HepG2 (cell line): ENCODE data around the gene APOC3. TPM values are rescaled to one million over a fixed set of nuclear protein-coding genes. Genes with fewer than 3 reads are reported as not detected.

Experiments
- ATAC-seq: fragments of 200-7000 bp; cut with Tn5 transposase; 3 replicates; pipeline ENCODE4 v1.9.1; 2020; ENCODE audit warnings: mild to moderate bottlenecking, moderate library complexity
- BruUV-seq: library from RNA; stranded (reverse); fragments of 400-500 nt; replicated peaks from 2 replicates; lab custom pipeline; 2021; lab: Mats Ljungman, UMichigan
- CTCF ChIA-PET: fragments of 300-600 bp; formaldehyde crosslinking; extraction: SDS; loops from one replicate; lab custom pipeline; 2021; ENCODE audit warnings: low total read pairs, inconsistent platforms, low intra/inter-chr PET ratio; lab: Yijun Ruan, JAX
- POLR2A ChIA-PET: fragments of 350-600 bp; sonication (Branson Sonifier 250); formaldehyde crosslinking; loops from one replicate; lab custom pipeline; 2020; ENCODE audit warnings: antibody characterized with exemption, inconsistent platforms; lab: Yijun Ruan, JAX
- DNase-seq: peaks from one replicate; pipeline ENCODE4 v3.0.0-alpha.2; 2015; ENCODE audit warnings: low spot score
- FAIRE-seq: peaks from 3 replicates; lab custom pipeline; 2011; peaks lifted over from hg19 to GRCh38; lab: Jason Lieb, UNC
- H2AFZ ChIP-seq: one replicate; pipeline ENCODE4 v1.6.1; 2011; ENCODE audit warnings: low read length, inconsistent platforms
- H3K27ac ChIP-seq: fragments of 300-600 bp; 3 replicates; pipeline ENCODE4 v1.8.0; 2011; ENCODE audit warnings: mixed run types, mild to moderate bottlenecking, mixed read lengths, low read length, inconsistent platforms; ENCODE audit not compliant: insufficient read depth; ENCODE audit errors: extremely low read length
- H3K27me3 ChIP-seq, 2 experiments: fragments of 200-600 bp in 1 of 2; 2 replicates in 1 of 2; 3 replicates in 1 of 2; pipeline versions ENCODE4 v1.6.0 to v1.8.0; 2011; ENCODE audit warnings: low read length in 2 of 2, mild to moderate bottlenecking in 2 of 2, moderate library complexity in 2 of 2, inconsistent platforms in 1 of 2; ENCODE audit not compliant: insufficient read depth in 2 of 2, control insufficient read depth in 1 of 2
- H3K36me3 ChIP-seq, 2 experiments: fragments of 200-600 bp in 1 of 2; replicated peaks in 1 of 2; 2 replicates in 1 of 2; 3 replicates in 1 of 2; pipeline versions ENCODE4 v1.5.1 to v1.8.0; 2011; ENCODE audit warnings: low read length in 2 of 2, inconsistent platforms in 1 of 2; ENCODE audit not compliant: insufficient read depth in 2 of 2, control insufficient read depth in 1 of 2
- H3K4me1 ChIP-seq: 2 replicates; pipeline ENCODE4 v1.5.1; 2012; ENCODE audit warnings: low read length, inconsistent platforms; ENCODE audit not compliant: insufficient read depth
- H3K4me2 ChIP-seq: 2 replicates; pipeline ENCODE4 v1.6.0; 2011; ENCODE audit warnings: low read depth, low read length, inconsistent platforms
- H3K4me3 ChIP-seq, 3 experiments: fragments of 200-600 bp in 1 of 3; sonication (generic), shearing (Covaris generic) in 1 of 3; replicated peaks in 1 of 3; 2 replicates each; pipeline ENCODE4 v1.5.1; 2011 to 2016; ENCODE audit warnings: low read length in 3 of 3, inconsistent platforms in 2 of 3, low read depth in 2 of 3, mild to moderate bottlenecking in 2 of 3, control low read depth in 1 of 3, mixed read lengths in 1 of 3; ENCODE audit not compliant: insufficient read depth in 1 of 3
- H3K79me2 ChIP-seq: one replicate; pipeline ENCODE4 v1.6.1; 2011; ENCODE audit warnings: low read length, inconsistent platforms; ENCODE audit not compliant: insufficient read depth
- H3K9ac ChIP-seq: 2 replicates; pipeline ENCODE4 v1.6.0; 2011; ENCODE audit warnings: mild to moderate bottlenecking, low read depth, low read length, inconsistent platforms; ENCODE audit not compliant: insufficient read depth
- H3K9me3 ChIP-seq: 2 replicates; pipeline ENCODE4 v1.5.1; 2012; ENCODE audit warnings: mild to moderate bottlenecking, low read length
- H4K20me1 ChIP-seq: 2 replicates; pipeline ENCODE4 v1.6.0; 2011; ENCODE audit warnings: inconsistent platforms, mild to moderate bottlenecking, low read length, moderate library complexity; ENCODE audit not compliant: insufficient read depth
- ATF3 ChIP-seq: sonication (generic); formaldehyde crosslinking; IDR thresholded peaks from 2 replicates; pipeline ENCODE4 v1.4.0; 2020; ENCODE audit warnings: missing genetic modification reagents
- CENPT ChIP-seq: sonication (generic); formaldehyde crosslinking; IDR thresholded peaks from 2 replicates; pipeline ENCODE4 v1.8.0; 2022; ENCODE audit warnings: low read depth, mild to moderate bottlenecking, moderate library complexity, missing genetic modification reagents
- DMAP1 ChIP-seq: IDR thresholded peaks from 2 replicates; pipeline ENCODE4 v1.6.1; 2016
- HMGXB3 ChIP-seq: sonication (generic); formaldehyde crosslinking; IDR thresholded peaks from 2 replicates; pipeline ENCODE4 v1.4.0; 2020; ENCODE audit warnings: missing genetic modification reagents, borderline replicate concordance
- KDM5B ChIP-seq: sonication (generic); formaldehyde crosslinking; IDR thresholded peaks from 2 replicates; pipeline ENCODE4 v1.4.0; 2020; ENCODE audit warnings: missing genetic modification reagents, mild to moderate bottlenecking, borderline replicate concordance
- KLF11 ChIP-seq: IDR thresholded peaks from 2 replicates; pipeline ENCODE4 v1.6.1; 2016; ENCODE audit warnings: missing compliant biosample characterization
- MXD4 ChIP-seq: IDR thresholded peaks from 2 replicates; pipeline ENCODE4 v1.6.1; 2016; ENCODE audit warnings: mild to moderate bottlenecking, missing biosample characterization, missing genetic modification reagents
- RXRB ChIP-seq: IDR thresholded peaks from 2 replicates; pipeline ENCODE4 v1.6.1; 2016; ENCODE audit warnings: borderline replicate concordance, missing genetic modification reagents, missing compliant biosample characterization
- TCF12 ChIP-seq, 2 experiments: fragments of 450-650 bp in 1 of 2; sonication (generic) in 1 of 2; formaldehyde crosslinking in 1 of 2; IDR thresholded peaks; 2 replicates each; pipeline versions ENCODE4 v1.6.1 to v1.8.0; 2017 to 2022; ENCODE audit warnings: antibody characterized with exemption in 1 of 2, mild to moderate bottlenecking in 1 of 2, missing genetic modification reagents in 1 of 2, moderate library complexity in 1 of 2
- ZKSCAN5 ChIP-seq: sonication (generic); formaldehyde crosslinking; IDR thresholded peaks from 2 replicates; pipeline ENCODE4 v1.5.1; 2020; ENCODE audit warnings: mild to moderate bottlenecking, missing genetic modification reagents
- ZNF205 ChIP-seq: IDR thresholded peaks from 2 replicates; pipeline ENCODE4 v1.6.1; 2018; ENCODE audit warnings: missing biosample characterization, missing genetic modification reagents
- ZNF263 ChIP-seq: sonication (generic); formaldehyde crosslinking; IDR thresholded peaks from 2 replicates; pipeline ENCODE4 v1.4.0; 2020; ENCODE audit warnings: missing genetic modification reagents
- WGBS: methylation state at CpG from one replicate; pipeline ENCODE4 v1.1.6; 2017; ENCODE audit warnings: low lambda C conversion rate; 5-methylcytosine and 5-hydroxymethylcytosine counted together
- in situ Hi-C: cut with HindIII; loops from 2 replicates; pipeline ENCODE4 v1.10.0; 2017; ENCODE audit warnings: low pct_unique_long_range_greater_than_20kb; ENCODE audit not compliant: extremely low pct_ligation_motif_present
- intact Hi-C: fragments of 100-400 bp; cut with micrococcal nuclease; formaldehyde crosslinking; loops from one replicate; pipeline ENCODE4 v1.10.0; 2022; ENCODE audit not compliant: unreplicated experiment
- polyA plus RNA-seq, 8 experiments: library from polyadenylated mRNA; depleted of rRNA in 3 of 8; stranded (reverse) in 7 of 8; unstranded in 1 of 8; fragments of >200 nt; fragmentation: Illumina TruSeq in 4 of 8; extraction: Trizol in 4 of 8; gene quantifications; 2 replicates each; pipeline versions ENCODE4 v1.2.1 to v1.2.3, GENCODE V29; 2011 to 2016; ENCODE audit warnings: low read depth in 4 of 8, missing spikeins in 1 of 8, mixed read lengths in 1 of 8; ENCODE audit not compliant: insufficient read depth in 1 of 8
- total RNA-seq, 5 experiments: library from RNA; depleted of rRNA; stranded (reverse); fragments of >200 nt; fragmentation: Illumina TruSeq; extraction: Trizol; gene quantifications; 2 replicates each; pipeline ENCODE4 v1.2.3, GENCODE V29; 2016; ENCODE audit warnings: low read depth in 1 of 5
- TF ChIP-seq, protein P1 (sequence below): sonication (generic); formaldehyde crosslinking; conservative IDR thresholded peaks from 2 replicates; pipeline ENCODE4 v1.8.0; 2022; ENCODE audit warnings: mild to moderate bottlenecking, moderate library complexity, missing genetic modification reagents
- TF ChIP-seq, protein P2 (sequence below): sonication (generic); formaldehyde crosslinking; IDR thresholded peaks from 2 replicates; pipeline ENCODE4 v1.4.0; 2020; ENCODE audit warnings: missing genetic modification reagents

The APOC3 gene
- total and polyA plus RNA-seq, 2 of the 13 experiments (the other 11 are each of a cell fraction or from before 2014, with no cell fraction given): 314 to 687 TPM

- intact Hi-C loops (no loop called here), in situ Hi-C loops (no loop called here)
- Histone ChIP-seq H3K79me2 (no peaks in the 10 kb centered on the region), H3K9me3 (no peaks in the 10 kb centered on the region), H4K20me1 (no peaks in the 10 kb centered on the region), H3K27ac (peak overlapping the region; percentile 70), H3K9ac (no peak overlapping the region; the same call in 1 of the 2 replicates), H2AFZ (no peak overlapping the region), H3K4me3 (no peak overlapping the region; a peak in 1 of 6 replicates), H3K27me3 (no peaks in the 10 kb centered on the region), H3K4me1 (peaks cover 83% of the 10 kb centered on the region), H3K36me3 (no peaks in the 10 kb centered on the region), H3K4me2 (peak overlapping the region; percentile 55)
- no TSS peak for BruUV-seq
- ATAC-seq (peak; percentile 77), DNase-seq (peak; percentile 50), FAIRE-seq (peak; percentile 60)
- ChIA-PET POLR2A (interaction anchor here (2.6 to 4.5 kb wide), 4 partner anchors 12 to 23 kb away, joined by 35 to 105 read pairs (median 45); partner anchors contain the start of genes APOA1, APOA4, APOA5 and APOC3), CTCF (no interaction called here)
- WGBS: 33% methylated on average over 3 of the region's 5 CpGs
- TF ChIP-seq DMAP1 (CRISPR knock-in tag) (0 out of 2 replicates have a peak, but pooled peaks have one; percentile 31), ATF3 (CRISPR knock-in tag) (no peak), ZNF263 (CRISPR knock-in tag) (peak; percentile 79; the same call in 1 of the 2 replicates), KDM5B (no peak; the same call in 1 of the 2 replicates), KLF11 (CRISPR knock-in tag) (0 out of 2 replicates have a peak, but pooled peaks have one; percentile 33), CENPT (CRISPR knock-in tag) (no peak), RXRB (peak; percentile 77), TCF12 (IDR thresholded peaks at IDR 0.05) (no peak), TCF12 (CRISPR knock-in tag; IDR thresholded peaks at IDR 0.05) (no peak), MXD4 (CRISPR knock-in tag) (no peak), HMGXB3 (CRISPR knock-in tag) (no peak), ZNF205 (CRISPR knock-in tag) (no peak; the same call in 1 of the 2 replicates), ZKSCAN5 (CRISPR knock-in tag) (peak; percentile 50)
- TF ChIP-seq, protein P1, sequence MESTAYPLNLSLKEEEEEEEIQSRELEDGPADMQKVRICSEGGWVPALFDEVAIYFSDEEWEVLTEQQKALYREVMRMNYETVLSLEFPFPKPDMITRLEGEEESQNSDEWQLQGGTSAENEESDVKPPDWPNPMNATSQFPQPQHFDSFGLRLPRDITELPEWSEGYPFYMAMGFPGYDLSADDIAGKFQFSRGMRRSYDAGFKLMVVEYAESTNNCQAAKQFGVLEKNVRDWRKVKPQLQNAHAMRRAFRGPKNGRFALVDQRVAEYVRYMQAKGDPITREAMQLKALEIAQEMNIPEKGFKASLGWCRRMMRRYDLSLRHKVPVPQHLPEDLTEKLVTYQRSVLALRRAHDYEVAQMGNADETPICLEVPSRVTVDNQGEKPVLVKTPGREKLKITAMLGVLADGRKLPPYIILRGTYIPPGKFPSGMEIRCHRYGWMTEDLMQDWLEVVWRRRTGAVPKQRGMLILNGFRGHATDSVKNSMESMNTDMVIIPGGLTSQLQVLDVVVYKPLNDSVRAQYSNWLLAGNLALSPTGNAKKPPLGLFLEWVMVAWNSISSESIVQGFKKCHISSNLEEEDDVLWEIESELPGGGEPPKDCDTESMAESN (CRISPR knock-in tag): no peak
- TF ChIP-seq, protein P2, sequence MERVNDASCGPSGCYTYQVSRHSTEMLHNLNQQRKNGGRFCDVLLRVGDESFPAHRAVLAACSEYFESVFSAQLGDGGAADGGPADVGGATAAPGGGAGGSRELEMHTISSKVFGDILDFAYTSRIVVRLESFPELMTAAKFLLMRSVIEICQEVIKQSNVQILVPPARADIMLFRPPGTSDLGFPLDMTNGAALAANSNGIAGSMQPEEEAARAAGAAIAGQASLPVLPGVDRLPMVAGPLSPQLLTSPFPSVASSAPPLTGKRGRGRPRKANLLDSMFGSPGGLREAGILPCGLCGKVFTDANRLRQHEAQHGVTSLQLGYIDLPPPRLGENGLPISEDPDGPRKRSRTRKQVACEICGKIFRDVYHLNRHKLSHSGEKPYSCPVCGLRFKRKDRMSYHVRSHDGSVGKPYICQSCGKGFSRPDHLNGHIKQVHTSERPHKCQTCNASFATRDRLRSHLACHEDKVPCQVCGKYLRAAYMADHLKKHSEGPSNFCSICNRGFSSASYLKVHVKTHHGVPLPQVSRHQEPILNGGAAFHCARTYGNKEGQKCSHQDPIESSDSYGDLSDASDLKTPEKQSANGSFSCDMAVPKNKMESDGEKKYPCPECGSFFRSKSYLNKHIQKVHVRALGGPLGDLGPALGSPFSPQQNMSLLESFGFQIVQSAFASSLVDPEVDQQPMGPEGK (CRISPR knock-in tag): peak; percentile 30; the same call in 1 of the 2 replicates
Observed at GRCh38 chr11:116813781-116814471, 15.8 kb upstream of the APOC3 start.
